Measurements from ENCODE around the gene ARL3.

DNA sequence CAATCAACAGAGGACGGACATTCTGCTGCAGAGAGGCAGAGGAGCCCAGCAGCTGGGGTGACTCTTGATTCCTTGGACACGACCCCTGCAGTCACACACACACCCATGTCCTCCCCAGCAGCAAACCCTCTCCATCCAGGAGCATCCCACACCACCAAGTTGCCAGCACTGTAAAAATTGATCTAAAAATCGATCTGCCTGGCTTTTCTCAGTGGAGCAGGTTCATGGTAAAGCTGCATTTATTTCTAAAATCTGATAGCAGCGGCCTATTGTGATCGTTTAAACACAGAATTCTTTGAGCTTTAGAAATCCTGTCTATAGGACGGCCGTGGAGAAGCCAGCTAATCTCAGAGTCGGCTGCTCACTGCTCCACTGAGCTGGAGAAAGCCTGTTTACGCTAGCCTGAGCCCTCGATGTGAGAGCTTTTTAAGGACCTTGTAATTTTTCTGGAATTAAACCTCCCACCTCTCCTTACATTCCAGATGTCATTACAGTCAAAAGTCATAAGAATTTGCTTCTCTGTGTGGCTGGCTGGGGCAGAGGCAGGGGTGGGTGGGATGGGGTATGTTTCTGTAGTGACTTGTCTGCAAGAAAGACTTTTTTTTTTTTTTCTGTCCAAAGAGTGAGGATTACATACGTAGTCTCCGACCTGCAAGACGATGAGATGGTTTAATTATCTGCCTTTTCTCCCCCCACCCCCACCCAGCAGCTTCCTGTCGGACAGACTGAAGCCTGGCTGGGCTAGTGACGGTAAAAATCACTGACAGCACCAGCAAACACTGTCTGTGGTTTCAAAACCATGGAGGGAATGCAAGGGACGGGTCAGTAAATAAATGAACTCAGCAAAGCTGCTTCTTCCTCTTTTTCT lies 38.3 kb downstream of the ARL3 start:
- TF ChIP-seq, protein P1, sequence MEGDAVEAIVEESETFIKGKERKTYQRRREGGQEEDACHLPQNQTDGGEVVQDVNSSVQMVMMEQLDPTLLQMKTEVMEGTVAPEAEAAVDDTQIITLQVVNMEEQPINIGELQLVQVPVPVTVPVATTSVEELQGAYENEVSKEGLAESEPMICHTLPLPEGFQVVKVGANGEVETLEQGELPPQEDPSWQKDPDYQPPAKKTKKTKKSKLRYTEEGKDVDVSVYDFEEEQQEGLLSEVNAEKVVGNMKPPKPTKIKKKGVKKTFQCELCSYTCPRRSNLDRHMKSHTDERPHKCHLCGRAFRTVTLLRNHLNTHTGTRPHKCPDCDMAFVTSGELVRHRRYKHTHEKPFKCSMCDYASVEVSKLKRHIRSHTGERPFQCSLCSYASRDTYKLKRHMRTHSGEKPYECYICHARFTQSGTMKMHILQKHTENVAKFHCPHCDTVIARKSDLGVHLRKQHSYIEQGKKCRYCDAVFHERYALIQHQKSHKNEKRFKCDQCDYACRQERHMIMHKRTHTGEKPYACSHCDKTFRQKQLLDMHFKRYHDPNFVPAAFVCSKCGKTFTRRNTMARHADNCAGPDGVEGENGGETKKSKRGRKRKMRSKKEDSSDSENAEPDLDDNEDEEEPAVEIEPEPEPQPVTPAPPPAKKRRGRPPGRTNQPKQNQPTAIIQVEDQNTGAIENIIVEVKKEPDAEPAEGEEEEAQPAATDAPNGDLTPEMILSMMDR (IDR thresholded peaks at IDR 0.05), result no peak
- TF ChIP-seq, protein P2, sequence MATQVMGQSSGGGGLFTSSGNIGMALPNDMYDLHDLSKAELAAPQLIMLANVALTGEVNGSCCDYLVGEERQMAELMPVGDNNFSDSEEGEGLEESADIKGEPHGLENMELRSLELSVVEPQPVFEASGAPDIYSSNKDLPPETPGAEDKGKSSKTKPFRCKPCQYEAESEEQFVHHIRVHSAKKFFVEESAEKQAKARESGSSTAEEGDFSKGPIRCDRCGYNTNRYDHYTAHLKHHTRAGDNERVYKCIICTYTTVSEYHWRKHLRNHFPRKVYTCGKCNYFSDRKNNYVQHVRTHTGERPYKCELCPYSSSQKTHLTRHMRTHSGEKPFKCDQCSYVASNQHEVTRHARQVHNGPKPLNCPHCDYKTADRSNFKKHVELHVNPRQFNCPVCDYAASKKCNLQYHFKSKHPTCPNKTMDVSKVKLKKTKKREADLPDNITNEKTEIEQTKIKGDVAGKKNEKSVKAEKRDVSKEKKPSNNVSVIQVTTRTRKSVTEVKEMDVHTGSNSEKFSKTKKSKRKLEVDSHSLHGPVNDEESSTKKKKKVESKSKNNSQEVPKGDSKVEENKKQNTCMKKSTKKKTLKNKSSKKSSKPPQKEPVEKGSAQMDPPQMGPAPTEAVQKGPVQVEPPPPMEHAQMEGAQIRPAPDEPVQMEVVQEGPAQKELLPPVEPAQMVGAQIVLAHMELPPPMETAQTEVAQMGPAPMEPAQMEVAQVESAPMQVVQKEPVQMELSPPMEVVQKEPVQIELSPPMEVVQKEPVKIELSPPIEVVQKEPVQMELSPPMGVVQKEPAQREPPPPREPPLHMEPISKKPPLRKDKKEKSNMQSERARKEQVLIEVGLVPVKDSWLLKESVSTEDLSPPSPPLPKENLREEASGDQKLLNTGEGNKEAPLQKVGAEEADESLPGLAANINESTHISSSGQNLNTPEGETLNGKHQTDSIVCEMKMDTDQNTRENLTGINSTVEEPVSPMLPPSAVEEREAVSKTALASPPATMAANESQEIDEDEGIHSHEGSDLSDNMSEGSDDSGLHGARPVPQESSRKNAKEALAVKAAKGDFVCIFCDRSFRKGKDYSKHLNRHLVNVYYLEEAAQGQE (IDR thresholded peaks at IDR 0.05; ENCODE audit: insufficient read depth in 1 of 2, low read depth in 2 of 2, low read length in 1 of 2), result no peak
